HG03135 (cell line): ENCODE results near the gene BPHL.
"Not testable (repeated sequence)": the region's sequence is repeated elsewhere in the genome, so short reads cannot be mapped to it uniquely, and the experiment has no call there.

ENCODE experiments used
- ATAC-seq: cut with Tn5 transposase; IDR thresholded peaks from one replicate; pipeline ENCODE4 v1.9.1; 2021; ENCODE audit warnings: mild to moderate bottlenecking, moderate library complexity; ENCODE audit not compliant: unreplicated experiment

Gene BPHL

DNA sequence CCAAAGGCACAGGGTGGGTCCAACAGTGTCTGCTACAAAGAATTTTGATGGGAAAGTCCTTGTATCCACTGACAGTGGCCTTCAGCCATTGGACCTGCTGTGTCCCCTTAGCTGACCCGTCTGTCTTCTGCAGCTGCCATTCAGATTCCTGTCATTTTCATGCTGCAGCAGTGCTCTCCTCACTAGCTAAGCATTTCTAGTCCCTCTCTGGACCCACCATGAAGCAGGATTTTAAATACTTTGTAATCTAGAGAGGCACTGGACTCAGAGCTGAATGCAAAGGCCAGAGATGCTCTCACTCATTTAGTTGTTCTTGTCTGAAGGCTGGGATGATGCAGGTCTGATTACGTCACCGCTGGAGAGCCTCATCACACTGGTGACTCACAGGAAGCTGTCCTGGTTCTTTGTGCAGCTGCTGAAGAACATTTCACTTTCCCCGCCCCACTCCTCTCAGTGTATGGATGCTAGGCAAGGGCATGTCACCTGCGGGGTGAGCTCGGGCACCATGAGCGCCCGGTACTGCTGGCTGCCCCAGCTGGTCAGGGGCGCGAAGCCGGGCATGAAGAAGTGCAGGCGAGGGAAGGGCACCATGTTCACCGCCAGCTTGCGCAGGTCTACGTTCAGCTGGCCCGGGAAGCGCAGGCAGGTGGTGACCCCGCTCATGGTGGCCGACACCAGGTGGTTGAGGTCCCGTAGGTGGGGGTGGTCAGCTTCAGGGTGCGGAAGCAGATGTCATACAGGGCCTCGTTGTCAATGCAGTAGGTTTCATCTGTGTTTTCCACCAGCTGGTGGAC, 58.2 kb downstream of the BPHL start:
- ATAC-seq, result no peak

DNA sequence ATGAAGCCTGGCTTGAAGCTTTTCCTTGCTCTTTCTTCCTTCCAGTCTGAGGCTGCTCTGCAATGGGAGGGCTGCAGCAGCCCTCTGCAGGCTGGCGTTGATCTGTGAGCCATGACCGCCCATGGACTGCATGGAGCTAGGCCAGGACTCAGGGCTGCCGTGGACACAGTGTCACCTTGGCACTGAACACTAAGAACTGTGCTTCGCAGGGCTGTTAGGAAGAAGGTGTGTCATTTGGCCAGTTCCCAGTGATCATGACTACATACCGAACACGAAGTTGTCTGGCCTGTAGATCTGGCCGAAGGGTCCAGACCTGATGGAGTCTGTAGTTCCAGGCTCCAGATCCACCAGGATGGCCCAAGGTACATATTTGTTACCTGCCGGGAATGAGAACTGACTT, 60.2 kb downstream of the BPHL start:
- not testable (repeated sequence) for ATAC-seq

DNA sequence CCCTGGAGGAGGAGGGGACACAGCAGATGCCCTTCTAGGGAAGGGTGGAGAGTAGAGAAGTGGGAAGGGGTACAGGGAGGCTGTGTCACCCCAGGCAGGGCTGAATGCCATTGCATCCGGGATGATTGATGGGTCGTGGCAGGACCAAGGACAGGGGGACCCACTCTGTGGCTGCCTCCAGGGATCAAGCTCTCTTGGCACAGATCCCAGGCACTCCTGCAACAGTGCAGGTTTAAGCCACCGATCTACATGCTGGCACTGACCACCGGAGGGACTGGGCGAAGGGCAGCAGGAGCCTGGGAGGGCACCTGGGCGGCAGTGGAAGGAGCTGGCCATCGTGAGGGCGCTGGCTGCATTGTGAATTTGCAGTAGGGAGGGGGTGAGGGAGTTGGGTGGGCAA, 61.4 kb downstream of the BPHL start:
- ATAC-seq, result not testable (repeated sequence)

DNA sequence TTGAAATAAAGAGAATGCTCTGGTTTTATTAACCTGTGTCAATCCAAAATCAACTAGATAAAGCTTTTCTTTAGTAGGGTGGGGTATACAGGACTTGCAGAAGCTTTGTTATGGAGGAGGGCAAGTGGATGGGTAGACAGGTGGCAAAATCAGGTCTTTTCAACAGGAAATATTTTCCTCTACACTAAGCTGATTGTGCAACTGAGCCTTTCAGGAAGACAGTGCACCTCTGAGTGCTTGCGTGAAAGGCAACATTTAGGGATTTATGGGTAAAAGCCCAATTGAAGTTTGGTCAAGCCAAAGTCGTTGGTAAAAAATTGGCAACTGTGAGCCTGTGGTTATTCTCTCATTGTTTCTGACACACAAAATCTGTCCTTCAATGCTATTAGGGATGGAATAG, 62.6 kb downstream of the BPHL start:
- ATAC-seq, result no peak

DNA sequence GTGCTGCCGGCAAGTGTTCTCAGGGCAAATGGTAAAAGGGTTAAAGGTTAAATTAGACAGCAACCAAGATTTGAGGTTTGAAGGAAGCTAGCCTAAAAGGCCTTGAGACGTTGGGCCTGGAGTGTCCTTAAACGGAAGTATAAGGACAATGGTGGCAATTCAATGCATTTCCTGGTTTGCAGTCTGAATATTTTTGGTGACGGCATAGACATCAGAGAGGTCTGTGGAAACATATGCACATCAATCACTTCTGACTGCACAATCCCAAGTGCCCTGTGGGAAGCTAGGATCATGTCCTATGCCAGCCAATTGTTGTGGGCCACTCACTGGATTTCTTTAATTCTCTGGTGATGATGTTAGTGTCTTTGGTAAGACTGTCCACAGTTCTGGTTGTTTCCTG, 64.6 kb downstream of the BPHL start:
- ATAC-seq, result no peak

DNA sequence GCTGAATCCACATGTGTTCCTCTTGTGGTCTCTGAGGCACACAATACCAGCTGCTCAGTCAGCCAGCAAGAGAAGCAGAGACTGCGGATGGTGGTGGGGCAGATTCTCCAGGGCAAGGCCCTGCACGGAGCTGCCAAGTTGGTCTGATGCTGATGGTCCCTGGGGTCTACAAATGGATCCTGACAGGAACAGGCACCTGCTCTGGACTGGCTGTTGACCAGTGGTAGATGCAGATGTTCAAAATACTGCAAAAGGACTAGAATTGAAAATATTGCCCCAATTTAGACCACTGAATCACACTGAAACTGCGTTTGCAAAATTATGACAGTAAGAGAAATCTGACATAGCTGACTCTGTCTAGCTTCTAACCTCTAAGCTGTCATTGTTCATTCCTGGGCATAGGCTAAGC, 68.5 kb downstream of the BPHL start:
- ATAC-seq, result no peak

DNA sequence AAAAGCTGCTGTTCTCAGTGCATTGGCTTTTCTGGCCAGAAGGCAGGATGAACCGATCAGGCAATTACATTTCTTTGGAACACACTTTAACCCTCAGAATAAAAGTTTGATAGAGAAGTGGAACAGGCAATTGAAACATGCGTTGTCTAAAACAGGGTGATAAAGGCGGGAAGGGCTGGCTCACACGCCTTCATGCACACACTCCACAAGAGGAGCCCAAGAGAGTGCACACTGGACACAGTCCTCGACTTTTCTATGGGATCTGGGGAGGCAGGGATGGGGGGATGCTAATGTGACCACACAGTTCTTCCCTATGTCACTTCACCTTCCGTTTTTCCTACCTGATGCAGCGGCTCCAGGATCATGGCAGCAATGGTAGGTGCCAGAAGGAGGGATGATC, 69.8 kb downstream of the BPHL start:
- ATAC-seq, result no peak

DNA sequence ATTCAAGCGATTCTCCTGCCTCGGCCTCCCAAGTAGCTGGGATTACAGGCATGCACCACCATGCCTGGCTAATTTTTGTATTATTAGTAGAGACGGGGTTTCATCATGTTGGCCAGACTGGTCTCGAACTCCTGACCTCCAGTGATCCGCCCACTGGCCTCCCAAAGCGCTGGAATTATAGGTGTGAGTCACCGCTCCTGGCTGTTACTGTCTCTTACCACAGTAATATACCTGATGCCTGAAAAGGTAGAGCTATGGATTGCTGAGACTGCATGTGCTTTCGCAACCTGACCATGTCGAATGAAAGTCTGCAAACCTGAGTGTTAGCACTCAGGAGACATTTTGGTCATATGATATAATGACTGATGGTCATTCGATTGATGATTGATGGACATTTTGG, 70.7 kb downstream of the BPHL start:
- not testable (repeated sequence) for ATAC-seq

DNA sequence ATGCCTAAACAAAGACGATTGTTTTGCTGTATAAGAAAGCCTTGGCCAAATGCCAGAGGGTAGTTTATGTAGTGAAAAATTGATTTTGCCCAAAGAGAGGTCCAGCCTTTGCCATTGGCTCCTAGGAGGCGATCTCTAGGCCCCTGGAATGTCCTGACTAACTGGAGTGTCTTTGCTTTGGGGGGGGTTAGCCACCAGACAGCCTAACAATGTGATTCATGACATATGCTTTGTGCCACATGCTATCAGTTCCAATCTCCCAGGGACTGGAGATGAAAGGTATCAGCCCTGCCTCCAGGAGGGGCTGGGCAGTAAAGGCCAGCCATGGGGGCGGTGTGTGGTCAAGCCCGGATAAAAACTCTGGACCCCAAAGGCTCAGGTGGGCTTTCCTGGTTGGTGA, 71.5 kb downstream of the BPHL start:
- ATAC-seq, result no peak

DNA sequence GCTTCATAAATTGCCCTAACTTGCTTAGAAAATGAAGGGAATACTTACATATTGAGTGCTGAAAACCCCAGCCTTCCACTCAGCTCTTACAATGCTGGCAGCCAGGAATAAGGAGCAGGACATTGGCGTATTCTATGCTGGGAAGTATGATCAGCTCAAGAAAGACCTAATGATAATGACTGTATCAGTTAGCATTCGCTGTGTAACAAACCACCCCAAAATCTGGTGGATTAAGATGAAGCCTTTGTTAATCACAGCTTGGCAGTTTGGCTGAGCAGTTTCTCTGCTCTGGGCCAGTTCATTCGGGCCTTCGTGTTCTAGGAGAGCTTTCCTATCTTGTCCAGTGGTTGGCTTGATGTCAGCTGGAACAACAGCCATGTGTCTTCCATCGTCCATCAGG, 72.3 kb downstream of the BPHL start:
- no peak for ATAC-seq

DNA sequence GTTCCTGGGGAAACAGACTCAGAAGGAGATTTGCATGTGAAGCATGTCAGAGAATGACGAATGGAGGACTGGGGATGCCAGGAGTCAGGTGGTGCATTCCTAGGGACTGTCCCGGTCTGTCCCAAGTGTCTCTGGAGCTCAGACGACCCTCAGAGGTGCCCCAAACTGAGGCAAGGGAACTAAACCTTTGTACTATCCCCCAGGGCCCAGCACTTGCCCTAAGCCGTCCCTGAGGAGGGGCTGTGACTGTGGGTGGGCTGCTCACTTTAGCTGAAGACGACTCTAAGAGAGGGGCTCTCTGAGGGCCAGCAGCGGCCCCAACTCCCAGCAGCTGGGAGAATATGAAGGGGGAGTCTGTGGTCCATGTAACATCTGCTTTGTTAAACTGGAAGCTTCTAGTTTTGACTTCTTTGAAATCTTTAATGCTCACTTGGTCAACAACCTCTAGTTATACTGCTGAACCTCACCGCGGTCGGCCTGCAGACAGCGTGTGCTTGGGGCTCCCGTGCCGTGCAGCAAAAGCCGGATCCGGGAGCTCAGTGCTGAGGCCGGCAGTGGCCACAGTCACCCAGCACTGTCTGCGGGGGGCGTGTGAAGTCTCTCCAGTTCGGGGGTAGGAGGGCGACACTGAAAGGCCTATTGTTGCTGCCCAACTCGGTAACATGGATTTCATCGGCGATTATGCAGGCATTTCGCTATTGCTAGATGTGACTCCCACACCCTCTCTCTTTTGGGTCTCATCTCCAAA, 74.8 kb downstream of the BPHL start:
- ATAC-seq, result no peak

DNA sequence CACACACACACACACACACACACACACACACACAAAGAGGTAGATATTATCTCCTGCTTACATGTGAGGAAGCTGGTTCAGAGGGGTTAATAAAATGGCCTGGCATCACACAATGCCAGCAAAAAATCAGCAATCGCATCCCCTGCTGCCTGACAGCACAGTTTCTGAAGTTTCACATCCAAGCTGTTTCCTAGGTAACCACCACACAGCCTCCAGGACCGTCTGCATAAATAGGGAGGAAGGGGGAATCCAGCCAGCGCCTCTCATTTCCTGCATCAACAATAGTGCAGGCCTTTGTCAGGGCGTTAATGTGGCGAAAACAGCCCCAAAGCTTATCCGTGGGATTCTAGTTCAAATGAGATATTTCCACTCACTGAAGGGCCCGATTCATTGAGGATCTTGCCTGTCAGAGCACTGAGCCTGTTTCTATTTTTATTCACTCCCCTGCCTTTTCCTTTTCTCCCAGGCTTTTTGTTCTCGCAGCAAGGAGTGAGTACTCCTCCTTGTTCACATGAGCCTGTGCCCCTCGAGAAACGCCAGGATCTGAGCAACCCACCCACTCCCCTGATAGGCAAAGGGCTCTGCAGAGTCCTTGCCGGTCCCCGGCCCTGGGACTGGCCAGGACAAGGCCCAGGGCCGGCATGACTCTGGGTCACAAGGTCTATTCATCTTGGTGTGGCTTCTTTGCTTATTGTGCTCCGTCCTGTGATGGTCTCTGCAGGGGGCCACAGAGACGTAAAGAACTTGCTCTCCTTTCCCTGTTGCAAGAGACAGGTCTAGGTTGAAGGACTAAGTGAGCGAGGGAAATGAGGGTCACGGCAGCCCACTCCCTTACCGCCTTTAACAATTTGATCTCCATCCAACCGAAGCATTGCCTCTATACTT, 76.3 kb downstream of the BPHL start:
- no peak for ATAC-seq

DNA sequence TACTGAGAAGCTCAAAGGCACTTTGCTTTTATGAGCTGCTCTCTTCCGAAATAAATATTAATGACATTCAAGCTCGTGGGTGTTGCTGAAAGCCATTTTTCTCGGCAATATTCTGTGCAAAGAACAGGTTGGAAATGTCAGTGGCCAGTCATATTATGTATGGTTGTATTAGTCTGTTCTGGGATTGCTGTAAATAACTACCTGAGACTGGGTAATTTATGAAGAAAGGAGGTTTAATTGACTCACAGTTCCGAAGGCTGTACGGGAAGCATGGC, 76.8 kb downstream of the BPHL start:
- no peak for ATAC-seq

DNA sequence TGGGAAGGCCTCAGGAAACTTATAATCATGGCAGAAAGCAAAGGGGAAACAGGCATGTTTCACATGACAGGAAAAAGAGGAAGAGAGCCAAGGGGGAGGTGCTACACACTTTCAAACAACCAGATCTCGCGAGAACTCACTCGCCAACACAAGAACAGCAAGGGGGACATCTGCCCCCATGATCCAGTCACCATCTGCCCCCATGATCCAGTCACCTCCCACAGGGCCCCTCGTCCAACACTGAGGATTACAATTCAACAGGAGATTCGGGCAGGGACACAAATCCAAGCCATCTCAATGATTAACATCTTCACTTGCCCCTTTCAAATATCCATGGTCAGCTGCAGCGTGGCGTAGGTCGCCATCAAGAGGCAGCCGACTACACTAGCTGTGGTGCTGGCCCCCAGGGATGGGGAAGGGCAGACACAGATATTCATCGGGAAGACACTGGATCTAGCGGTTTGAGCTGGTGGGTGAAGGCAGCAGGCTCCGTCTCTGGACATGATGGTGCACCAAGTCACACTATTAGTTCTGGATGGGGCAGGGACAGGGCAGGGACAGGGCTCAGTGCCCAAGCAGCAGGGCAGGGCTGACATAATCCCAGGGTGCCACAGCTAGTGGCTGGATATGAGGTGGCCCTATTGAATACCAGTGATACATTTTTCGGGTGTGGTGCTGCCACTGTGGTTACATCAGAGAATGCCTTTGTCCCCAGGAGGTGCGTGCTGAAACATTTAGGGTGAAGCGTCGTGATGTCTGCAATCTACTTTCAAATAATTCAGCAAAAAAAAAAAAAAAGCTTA, 77.4 kb downstream of the BPHL start:
- no peak for ATAC-seq

DNA sequence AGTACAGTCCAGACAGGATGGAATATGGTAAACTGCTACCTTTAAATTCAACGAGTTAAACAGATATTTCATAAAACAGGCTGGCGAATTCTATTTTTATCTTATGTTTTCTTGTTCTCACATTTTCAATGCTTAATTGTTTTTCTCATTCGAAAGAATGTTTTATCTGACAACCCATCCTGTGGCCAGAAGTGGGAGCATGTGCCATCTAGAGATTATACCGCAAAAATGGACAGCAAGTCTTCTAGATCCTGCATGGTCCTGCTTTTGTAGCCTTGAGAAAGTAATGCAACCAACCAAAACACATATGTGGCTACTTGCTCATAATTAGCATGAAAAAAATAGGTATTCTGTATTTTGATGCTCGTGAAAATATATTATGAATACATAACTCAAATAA, 78.3 kb downstream of the BPHL start:
- no peak for ATAC-seq

DNA sequence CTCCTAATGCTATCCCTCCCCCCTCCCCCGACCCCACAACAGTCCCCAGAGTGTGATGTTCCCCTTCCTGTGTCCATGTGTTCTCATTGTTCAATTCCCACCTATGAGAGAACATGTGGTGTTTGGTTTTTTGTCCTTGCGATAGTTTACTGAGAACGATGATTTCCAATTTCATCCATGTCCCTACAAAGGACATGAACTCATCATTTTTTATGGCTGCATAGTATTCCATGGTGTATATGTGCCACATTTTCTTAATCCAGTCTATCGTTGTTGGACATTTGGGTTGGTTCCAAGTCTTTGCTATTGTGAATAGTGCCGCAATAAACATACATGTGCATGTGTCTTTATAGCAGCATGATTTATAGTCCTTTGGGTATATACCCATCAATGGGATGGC, 79.2 kb downstream of the BPHL start:
- not testable (repeated sequence) for ATAC-seq

DNA sequence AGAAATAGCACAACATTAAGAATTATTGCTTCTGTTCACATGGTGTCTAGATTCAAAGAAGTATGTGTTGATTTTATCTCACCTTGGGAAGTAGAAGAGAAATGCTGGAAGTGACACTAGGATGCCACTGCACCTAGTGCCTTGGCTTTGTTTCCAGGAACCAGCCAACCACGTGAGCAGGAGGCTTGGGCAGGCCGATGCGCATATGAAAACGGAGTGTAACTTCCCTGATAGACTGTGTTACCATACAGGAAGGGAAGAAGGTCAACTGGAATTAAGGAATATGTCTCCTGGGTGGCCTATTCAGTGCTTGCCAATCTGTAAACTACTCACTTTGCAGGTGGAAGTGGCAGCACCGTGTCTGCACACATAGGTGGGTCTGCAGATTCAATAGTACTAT, 80.9 kb downstream of the BPHL start:
- ATAC-seq, result no peak

DNA sequence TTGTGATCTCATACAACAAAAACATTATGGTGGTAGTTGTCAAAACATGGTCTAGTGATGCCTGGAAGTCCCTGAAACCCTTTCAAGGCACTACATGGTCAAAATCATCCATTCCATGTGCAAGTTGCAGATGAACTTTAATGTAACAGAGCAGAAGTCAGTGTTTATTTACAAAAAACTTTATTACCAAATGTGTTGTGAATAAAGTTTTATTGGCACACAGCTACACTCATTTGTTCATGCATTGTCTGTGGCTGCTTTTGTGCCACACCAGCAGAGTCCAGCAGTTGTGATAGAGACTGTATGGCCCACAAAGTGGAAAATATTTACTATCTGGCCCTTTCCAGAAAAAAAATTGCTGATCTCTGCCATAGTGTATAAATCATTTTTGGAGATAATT, 82.2 kb downstream of the BPHL start:
- no peak for ATAC-seq

DNA sequence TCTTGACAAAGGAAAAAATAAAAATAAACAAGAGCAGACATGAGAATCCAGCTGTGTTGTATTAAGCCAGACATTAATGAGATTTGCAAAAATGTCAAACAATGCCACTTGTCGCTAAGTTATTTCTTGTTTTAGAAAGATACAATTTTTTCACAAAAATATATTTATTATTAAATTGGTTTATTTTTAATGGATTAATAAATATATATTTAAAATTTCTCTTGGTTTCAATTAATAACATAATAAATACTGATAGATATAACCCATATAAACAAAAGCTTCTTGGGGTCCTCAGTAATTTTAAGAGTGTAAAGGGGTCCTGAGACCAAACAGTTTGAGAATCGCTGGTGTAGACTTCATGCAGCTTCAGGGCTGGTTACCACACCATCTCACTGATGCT, 82.9 kb downstream of the BPHL start:
- no peak for ATAC-seq
